Stomach smooth muscle (tissue), 2 donors: ENCODE data around the gene TMEM185A.

Experiments used
- H3K27ac ChIP-seq: one replicate; pipeline ENCODE4 v1.7.0; 2013; ENCODE audit warnings: mild to moderate bottlenecking, low read length, inconsistent platforms
- H3K27me3 ChIP-seq, 2 donors: one replicate each; pipeline ENCODE4 v1.7.0; 2013; ENCODE audit warnings: low read length in 2 of 2; ENCODE audit not compliant: insufficient read depth in 2 of 2, control insufficient read depth in 1 of 2
- H3K36me3 ChIP-seq, 2 donors: one replicate each; pipeline ENCODE4 v1.7.0; 2013; ENCODE audit warnings: low read length in 2 of 2; ENCODE audit not compliant: control insufficient read depth in 2 of 2, insufficient read depth in 2 of 2
- H3K4me1 ChIP-seq: one replicate; pipeline ENCODE4 v1.7.0; 2013; ENCODE audit warnings: low read length; ENCODE audit not compliant: control insufficient read depth, insufficient read depth
- H3K4me3 ChIP-seq, 2 donors: one replicate each; pipeline ENCODE4 v1.7.0; 2013; ENCODE audit warnings: low read length in 2 of 2
- H3K9ac ChIP-seq, 2 donors: one replicate each; pipeline ENCODE4 v1.7.0; 2013; ENCODE audit warnings: low read length in 2 of 2, mild to moderate bottlenecking in 1 of 2
- H3K9me3 ChIP-seq, 2 donors: one replicate each; pipeline ENCODE4 v1.7.0; 2013; ENCODE audit warnings: low read length in 2 of 2; ENCODE audit not compliant: control insufficient read depth in 2 of 2
- donor health status: healthy.
- donor health status: Pancreatic carcinoma.

The TMEM185A gene

DNA sequence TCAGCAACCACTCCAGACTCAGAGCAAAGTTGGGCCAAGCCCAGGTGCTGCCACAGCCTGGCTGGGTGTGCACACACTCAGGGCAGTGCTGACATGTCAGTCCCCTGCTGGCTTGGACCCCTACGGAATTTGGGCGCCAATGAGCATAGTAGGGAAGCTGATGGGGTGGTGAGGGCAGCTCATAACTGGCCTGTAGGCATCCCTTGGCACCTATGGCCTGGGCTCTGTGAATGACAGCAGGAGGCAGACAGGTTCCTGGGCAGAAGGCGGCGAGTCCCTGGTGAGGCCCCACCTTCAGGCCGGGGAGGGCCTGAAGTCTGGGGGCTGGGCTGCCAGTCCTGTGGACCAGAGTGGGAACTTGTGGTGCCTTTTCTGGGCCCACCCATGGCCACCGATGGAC lies 15.9 kb upstream of the TMEM185A start:
- no peak overlapping the region for H3K9ac ChIP-seq
- no peaks in the 10 kb centered on the region for H3K4me1 ChIP-seq
- H3K9me3 ChIP-seq, result peaks cover 0 to 2% of the 10 kb centered on the region in 2 donors
- no peak overlapping the region for H3K4me3 ChIP-seq
- H3K36me3 ChIP-seq, result no peaks in the 10 kb centered on the region
- no peak overlapping the region for H3K27ac ChIP-seq
- peaks cover 0 to 2% of the 10 kb centered on the region in 2 donors for H3K27me3 ChIP-seq

GRCh38 chrX:149643496-149643895 lies 11.9 kb upstream of the TMEM185A start:
- no peaks in the 10 kb centered on the region for H3K4me1 ChIP-seq
- no peak overlapping the region for H3K4me3 ChIP-seq
- no peak overlapping the region for H3K9ac ChIP-seq
- peaks cover 0 to 2% of the 10 kb centered on the region in 2 donors for H3K9me3 ChIP-seq
- H3K27ac ChIP-seq, result no peak overlapping the region
- no peaks in the 10 kb centered on the region for H3K27me3 ChIP-seq
- H3K36me3 ChIP-seq, result no peaks in the 10 kb centered on the region

DNA sequence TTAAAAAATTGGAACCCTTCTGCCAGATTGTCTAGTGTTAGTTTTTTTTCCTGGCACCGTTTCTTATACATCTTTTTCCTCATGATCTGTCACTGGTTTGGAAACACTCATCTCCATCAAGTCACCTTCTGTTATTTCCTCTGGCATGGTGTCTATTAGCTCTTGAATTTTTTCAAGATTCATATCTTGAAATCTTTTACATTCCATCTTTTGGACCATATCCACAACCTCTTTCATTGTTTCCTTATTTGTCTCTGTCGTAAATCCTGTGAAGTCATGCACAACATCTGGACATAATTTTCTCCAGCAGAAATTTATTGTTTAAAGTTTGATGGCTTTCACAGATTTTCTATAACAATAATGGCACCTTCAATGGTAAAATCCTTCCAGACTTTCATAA lies 10.2 kb upstream of the TMEM185A start:
- H3K4me3 ChIP-seq, result no peak overlapping the region
- no peaks in the 10 kb centered on the region for H3K4me1 ChIP-seq
- H3K9me3 ChIP-seq, result peaks cover 0 to 2% of the 10 kb centered on the region in 2 donors
- no peaks in the 10 kb centered on the region for H3K36me3 ChIP-seq
- H3K27ac ChIP-seq, result no peak overlapping the region
- H3K9ac ChIP-seq, result no peak overlapping the region
- no peaks in the 10 kb centered on the region for H3K27me3 ChIP-seq

DNA sequence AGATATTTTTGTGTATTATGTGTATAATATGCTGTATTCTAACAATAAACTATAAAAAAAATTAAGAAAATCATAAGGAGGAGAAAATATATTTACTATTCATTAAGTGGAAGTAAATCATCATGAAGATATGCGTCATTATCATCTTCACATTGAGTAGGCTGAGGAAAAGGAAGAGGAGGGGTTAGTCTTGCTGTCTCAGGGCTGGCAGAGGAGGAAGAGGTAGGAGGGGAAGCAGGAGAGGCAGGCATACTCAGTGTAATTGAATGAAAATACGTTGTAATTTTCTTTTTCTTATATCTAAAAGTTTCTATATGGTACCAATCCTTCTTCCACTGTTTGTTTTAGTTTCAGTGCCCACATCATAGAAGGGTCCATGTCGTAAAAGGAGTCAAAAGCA lies 9.8 kb upstream of the TMEM185A start:
- no peaks in the 10 kb centered on the region for H3K36me3 ChIP-seq
- no peak overlapping the region for H3K4me3 ChIP-seq

GRCh38 chrX:149639568-149639967 lies 8.0 kb upstream of the TMEM185A start:
- Histone ChIP-seq H3K4me1 (no peaks in the 10 kb centered on the region), H3K27me3 (peaks cover 0 to 4% of the 10 kb centered on the region in 2 donors)

More for the DNA sequence above, 9.8 kb upstream of the TMEM185A start:
- no peaks in the 10 kb centered on the region for H3K27me3 ChIP-seq
- no peak overlapping the region for H3K27ac ChIP-seq
- H3K9me3 ChIP-seq, result peaks cover 0 to 2% of the 10 kb centered on the region in 2 donors
- no peaks in the 10 kb centered on the region for H3K4me1 ChIP-seq
- H3K9ac ChIP-seq, result no peak overlapping the region

DNA sequence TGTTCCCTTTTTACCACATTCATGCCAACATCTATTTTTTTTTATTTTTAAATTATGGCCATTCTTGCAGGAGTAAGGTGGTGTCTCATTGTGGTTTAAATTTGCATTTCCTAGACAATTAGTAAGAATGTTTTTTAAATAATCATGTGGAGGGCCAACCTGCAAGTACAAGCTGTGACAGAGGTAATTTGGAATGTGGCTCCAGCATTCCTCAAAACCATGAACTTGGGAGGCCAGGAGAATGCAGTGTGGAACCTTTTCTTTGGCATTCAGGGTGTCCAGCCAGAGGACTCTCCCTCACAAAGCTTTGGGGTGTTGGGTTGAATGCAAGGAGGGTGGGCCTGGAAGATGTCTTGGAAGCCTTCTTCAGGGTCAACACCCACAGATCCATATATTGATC lies 7.3 kb upstream of the TMEM185A start:
- Histone ChIP-seq H3K36me3 (no peaks in the 10 kb centered on the region), H3K27me3 (peaks cover 0 to 4% of the 10 kb centered on the region in 2 donors), H3K4me3 (no peak overlapping the region), H3K4me1 (no peaks in the 10 kb centered on the region), H3K9me3 (peaks cover 0 to 2% of the 10 kb centered on the region in 2 donors), H3K9ac (no peak overlapping the region), H3K27ac (no peak overlapping the region)

More at GRCh38 chrX:149639568-149639967, 8.0 kb upstream of the TMEM185A start:
- Histone ChIP-seq H3K4me3 (no peak overlapping the region), H3K36me3 (no peaks in the 10 kb centered on the region), H3K9ac (no peak overlapping the region), H3K27ac (no peak overlapping the region), H3K9me3 (peaks cover 0 to 2% of the 10 kb centered on the region in 2 donors)

DNA sequence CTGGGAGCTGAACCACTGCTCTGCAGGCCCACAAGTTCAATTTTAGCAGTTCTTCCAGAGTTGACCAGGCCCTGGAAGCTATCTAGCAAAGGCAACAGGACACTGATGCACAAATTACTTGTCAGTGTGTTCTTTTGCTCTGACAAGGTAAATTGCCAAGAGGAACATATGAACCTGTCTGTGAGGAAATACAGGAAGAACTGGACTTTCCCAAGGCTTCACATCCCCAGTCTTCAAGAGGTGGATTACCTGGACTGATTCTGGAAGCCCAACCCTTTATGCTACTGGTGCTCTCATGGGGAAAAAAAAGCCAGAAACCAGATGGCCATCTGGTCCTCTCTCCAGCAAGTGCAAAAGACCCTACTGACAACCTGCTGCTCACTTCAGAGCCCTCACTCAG lies 1.9 kb upstream of the TMEM185A start:
- Histone ChIP-seq H3K27me3 (peaks cover 0 to 4% of the 10 kb centered on the region in 2 donors), H3K4me1 (peaks cover 5% of the 10 kb centered on the region), H3K27ac (no peak overlapping the region), H3K36me3 (no peaks in the 10 kb centered on the region), H3K9me3 (no peaks in the 10 kb centered on the region), H3K9ac (no peak overlapping the region), H3K4me3 (no peak overlapping the region)

DNA sequence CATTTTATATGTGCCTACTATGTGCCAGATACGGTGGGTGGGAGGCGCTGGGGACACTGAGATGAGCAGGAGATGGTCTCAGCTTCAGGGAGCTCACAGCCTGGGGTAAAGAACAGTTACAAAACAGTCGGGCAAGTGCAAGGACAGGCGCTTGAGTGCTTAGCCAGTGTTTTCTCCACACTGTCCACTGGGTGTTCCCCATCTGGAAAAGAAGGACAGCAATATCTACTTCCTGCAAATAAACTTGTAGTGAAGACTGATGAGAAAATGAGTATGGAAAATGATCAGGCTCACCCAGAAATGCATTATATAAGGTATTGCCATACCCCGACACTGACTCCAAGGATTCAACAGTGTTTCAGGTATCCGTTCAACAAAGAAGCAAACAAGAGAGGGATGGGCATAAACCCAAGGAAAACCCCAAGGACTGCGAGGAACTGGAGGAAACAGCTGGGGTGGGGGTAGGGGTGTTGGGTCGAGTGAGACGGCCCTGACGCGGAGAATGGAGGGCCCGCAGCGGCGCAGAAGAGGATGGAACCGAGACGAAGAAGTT lies 835 bp downstream of the TMEM185A start:
- H3K9ac ChIP-seq, result peak overlapping the region; percentile 62 to 64
- H3K4me1 ChIP-seq, result peaks cover 8% of the 10 kb centered on the region
- no peaks in the 10 kb centered on the region for H3K9me3 ChIP-seq
- peak overlapping the region; percentile 31 for H3K27ac ChIP-seq
- H3K36me3 ChIP-seq, result no peaks in the 10 kb centered on the region
- H3K4me3 ChIP-seq, result peak overlapping the region; percentile 59 to 77
- peaks cover 0 to 1% of the 10 kb centered on the region in 2 donors for H3K27me3 ChIP-seq

DNA sequence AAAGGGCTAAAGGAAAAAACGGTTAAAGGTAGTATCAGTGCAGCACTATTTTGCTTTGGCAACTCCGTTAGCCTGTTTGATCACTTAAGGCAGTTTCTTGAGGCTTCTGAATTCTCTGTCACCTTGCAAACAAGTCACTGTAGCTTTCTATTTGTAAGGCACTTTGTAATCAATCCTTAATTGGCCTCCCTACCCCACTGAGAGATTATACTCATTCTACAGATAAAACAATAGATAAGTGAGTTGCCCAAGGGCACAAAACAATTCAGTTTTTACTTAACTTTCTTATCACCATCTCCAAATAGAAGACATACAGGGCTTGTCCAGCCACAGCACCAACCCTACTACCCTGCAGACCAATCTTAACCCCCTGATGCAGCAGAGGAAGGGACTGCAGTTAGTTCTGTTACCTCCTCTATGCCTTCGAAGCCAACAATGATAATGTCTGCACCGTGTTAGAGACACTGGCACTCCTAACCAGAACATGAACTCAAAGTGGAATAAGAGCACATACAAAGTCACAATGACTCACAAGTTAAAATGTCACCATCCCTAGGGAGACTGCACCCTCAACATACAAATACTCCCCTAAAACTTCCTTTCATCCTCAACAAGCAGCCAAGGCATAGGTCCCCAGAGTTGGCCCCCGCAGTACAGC lies 1.7 kb downstream of the TMEM185A start:
- no peak overlapping the region for H3K9ac ChIP-seq
- peak overlapping the region; percentile 59 to 77 for H3K4me3 ChIP-seq

DNA sequence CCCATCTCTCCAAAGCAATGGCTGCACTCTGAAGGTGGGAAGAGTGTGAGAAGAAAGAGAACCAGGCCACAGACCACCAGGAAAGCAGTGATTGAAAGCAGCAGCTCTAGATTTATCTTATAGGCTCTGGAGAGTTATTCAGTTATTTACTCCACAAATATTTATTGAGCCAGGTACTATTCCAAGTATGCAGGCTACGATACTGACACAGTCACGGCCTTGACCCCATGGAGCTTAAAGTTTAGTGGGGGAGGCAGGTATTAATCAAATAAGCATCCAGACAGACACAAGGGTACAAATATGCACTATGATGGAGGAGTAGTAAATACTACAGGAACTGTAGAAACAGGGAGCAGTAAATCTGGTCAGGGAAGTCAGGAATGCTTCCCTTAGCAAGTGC lies 2.8 kb downstream of the TMEM185A start:
- no peak overlapping the region for H3K9ac ChIP-seq
- H3K27ac ChIP-seq, result no peak overlapping the region
- no peak overlapping the region for H3K4me3 ChIP-seq
- peaks cover 8% of the 10 kb centered on the region for H3K4me1 ChIP-seq
- no peaks in the 10 kb centered on the region for H3K36me3 ChIP-seq
- H3K9me3 ChIP-seq, result no peaks in the 10 kb centered on the region
- H3K27me3 ChIP-seq, result no peaks in the 10 kb centered on the region

More for the DNA sequence above, 1.7 kb downstream of the TMEM185A start:
- no peaks in the 10 kb centered on the region for H3K9me3 ChIP-seq
- H3K36me3 ChIP-seq, result no peaks in the 10 kb centered on the region
- peaks cover 8% of the 10 kb centered on the region for H3K4me1 ChIP-seq
- H3K27ac ChIP-seq, result no peak overlapping the region
- no peaks in the 10 kb centered on the region for H3K27me3 ChIP-seq

DNA sequence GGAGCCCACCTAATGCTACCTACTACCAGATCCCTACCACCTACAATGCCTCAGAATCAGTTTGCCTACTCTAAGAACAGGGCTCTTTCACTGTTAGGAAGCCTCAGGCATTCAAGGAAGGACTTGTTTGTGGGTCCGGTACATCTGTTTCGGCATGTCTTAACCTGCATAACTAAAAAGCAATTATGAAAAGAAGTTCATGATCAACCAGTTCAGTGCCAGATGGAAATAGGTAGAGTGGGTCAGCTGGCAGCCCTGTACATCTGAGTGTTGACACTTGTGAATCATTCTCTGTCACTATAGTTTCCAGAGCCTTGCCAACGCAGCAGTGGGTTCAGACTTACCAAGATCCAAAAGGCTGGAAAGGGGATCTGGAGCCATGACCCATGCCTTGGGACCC lies 3.3 kb downstream of the TMEM185A start:
- Histone ChIP-seq H3K9ac (no peak overlapping the region), H3K9me3 (no peaks in the 10 kb centered on the region), H3K27ac (no peak overlapping the region), H3K4me3 (no peak overlapping the region), H3K36me3 (no peaks in the 10 kb centered on the region), H3K27me3 (no peaks in the 10 kb centered on the region), H3K4me1 (peaks cover 8% of the 10 kb centered on the region)
